H9 (cell line): Measurements from ENCODE around the gene HCN2. TPM values are rescaled to one million over a fixed set of nuclear protein-coding genes. Genes with fewer than 3 reads are reported as not detected.

ENCODE experiments used
- DNase-seq: peaks from one replicate; pipeline ENCODE4 v3.0.0-alpha.2; 2017
- H2AFZ ChIP-seq: one replicate; pipeline ENCODE4 v1.6.1; 2013; ENCODE audit warnings: mild to moderate bottlenecking, low read length, control low read depth, moderate library complexity
- H2AK5ac ChIP-seq: 2 replicates; pipeline ENCODE4 v1.6.1; 2013; ENCODE audit warnings: low read length, control low read depth, mixed read lengths; ENCODE audit not compliant: insufficient read length
- H2BK120ac ChIP-seq: one replicate; pipeline ENCODE4 v1.6.1; 2013; ENCODE audit warnings: low read depth, mild to moderate bottlenecking, low read length, control low read depth, inconsistent platforms; ENCODE audit not compliant: poor library complexity, severe bottlenecking
- H2BK12ac ChIP-seq: 2 replicates; pipeline ENCODE4 v1.6.1; 2013; ENCODE audit warnings: low read length, control low read depth, mixed read lengths, low read depth; ENCODE audit not compliant: insufficient read length
- H2BK15ac ChIP-seq: 2 replicates; pipeline ENCODE4 v1.6.1; 2013; ENCODE audit warnings: low read depth, low read length, control low read depth
- H2BK20ac ChIP-seq: one replicate; pipeline ENCODE4 v1.6.1; 2013; ENCODE audit warnings: low read depth, mild to moderate bottlenecking, low read length, control low read depth, inconsistent platforms; ENCODE audit not compliant: poor library complexity, severe bottlenecking
- H2BK5ac ChIP-seq: 2 replicates; pipeline ENCODE4 v1.6.1; 2013; ENCODE audit warnings: low read length, control low read depth, mixed read lengths; ENCODE audit not compliant: insufficient read length
- H3K14ac ChIP-seq: 2 replicates; pipeline ENCODE4 v1.6.1; 2013; ENCODE audit warnings: low read length, control low read depth; ENCODE audit not compliant: insufficient read depth
- H3K18ac ChIP-seq: 2 replicates; pipeline ENCODE4 v1.6.1; 2013; ENCODE audit warnings: low read depth, mild to moderate bottlenecking, mixed read lengths, low read length, control low read depth; ENCODE audit not compliant: insufficient read length
- H3K23ac ChIP-seq: 2 replicates; pipeline ENCODE4 v1.6.1; 2013; ENCODE audit warnings: low read length, control low read depth, mixed read lengths, low read depth; ENCODE audit not compliant: insufficient read length
- H3K23me2 ChIP-seq: 2 replicates; pipeline ENCODE4 v1.6.1; 2013; ENCODE audit warnings: low read depth, mild to moderate bottlenecking, mixed read lengths, low read length, control low read depth; ENCODE audit not compliant: insufficient read length, poor library complexity, severe bottlenecking
- H3K27ac ChIP-seq: 2 replicates; pipeline ENCODE4 v1.5.1; 2013; ENCODE audit warnings: low read length, control low read depth, mixed read lengths, low read depth; ENCODE audit not compliant: insufficient read length
- H3K27me3 ChIP-seq: 2 replicates; pipeline ENCODE4 v1.6.1; 2013; ENCODE audit warnings: low read length, control low read depth, inconsistent platforms; ENCODE audit not compliant: insufficient read depth
- H3K4ac ChIP-seq: 2 replicates; pipeline ENCODE4 v1.6.1; 2013; ENCODE audit warnings: low read depth, mild to moderate bottlenecking, control low read depth, inconsistent platforms, low read length, moderate library complexity
- H3K4me1 ChIP-seq: 2 replicates; pipeline ENCODE4 v1.6.1; 2013; ENCODE audit warnings: low read length, control low read depth, inconsistent platforms; ENCODE audit not compliant: insufficient read depth
- H3K4me2 ChIP-seq: 2 replicates; pipeline ENCODE4 v1.6.1; 2013; ENCODE audit warnings: low read length, control low read depth, mixed read lengths; ENCODE audit not compliant: insufficient read length, insufficient read depth
- H3K56ac ChIP-seq: 2 replicates; pipeline ENCODE4 v1.6.1; 2013; ENCODE audit warnings: low read depth, mild to moderate bottlenecking, mixed read lengths, low read length, control low read depth; ENCODE audit not compliant: insufficient read length
- H3K79me1 ChIP-seq: 2 replicates; pipeline ENCODE4 v1.6.1; 2013; ENCODE audit warnings: low read depth, mild to moderate bottlenecking, moderate library complexity, low read length, control low read depth, inconsistent platforms; ENCODE audit not compliant: insufficient read depth, poor library complexity, severe bottlenecking
- H3K79me2 ChIP-seq: 2 replicates; pipeline ENCODE4 v1.6.1; 2013; ENCODE audit warnings: low read length, control low read depth, inconsistent platforms; ENCODE audit not compliant: insufficient read depth
- H3K9ac ChIP-seq: 2 replicates; pipeline ENCODE4 v1.6.1; 2013; ENCODE audit warnings: low read length, control low read depth, mixed read lengths; ENCODE audit not compliant: insufficient read length; ENCODE audit errors: extremely low read depth
- H3K9me3 ChIP-seq: one replicate; pipeline ENCODE4 v1.6.1; 2013; ENCODE audit warnings: low read depth, low read length, inconsistent platforms; ENCODE audit not compliant: control insufficient read depth
- H3T11ph ChIP-seq: one replicate; pipeline ENCODE4 v1.6.1; 2013; ENCODE audit warnings: mild to moderate bottlenecking, low read length, control low read depth, inconsistent platforms
- H4K20me1 ChIP-seq: one replicate; pipeline ENCODE4 v1.6.1; 2013; ENCODE audit not compliant: control insufficient read depth, insufficient read length, insufficient read depth
- H4K5ac ChIP-seq: 2 replicates; pipeline ENCODE4 v1.6.1; 2013; ENCODE audit warnings: low read depth, mild to moderate bottlenecking, mixed read lengths, low read length, control low read depth; ENCODE audit not compliant: insufficient read length
- H4K8ac ChIP-seq: replicated peaks from 2 replicates; pipeline ENCODE4 v1.6.1; 2013; ENCODE audit warnings: low read length, control low read depth, mixed read lengths, low read depth; ENCODE audit not compliant: insufficient read length
- H4K91ac ChIP-seq: 2 replicates; pipeline ENCODE4 v1.6.1; 2013; ENCODE audit warnings: low read depth, mild to moderate bottlenecking, moderate library complexity, mixed read lengths, low read length, control low read depth; ENCODE audit not compliant: insufficient read length
- H3K27ac Mint-ChIP-seq, 3 experiments: 2 replicates in 2 of 3; 3 replicates in 1 of 3; pipeline ENCODE4 v1.8.0; 2020 to 2021; ENCODE audit warnings: mixed read lengths in 3 of 3, mild to moderate bottlenecking in 1 of 3, moderate library complexity in 1 of 3
- H3K27me3 Mint-ChIP-seq: 2 replicates; pipeline ENCODE4 v1.8.0; 2021; ENCODE audit warnings: low read depth, mild to moderate bottlenecking, moderate library complexity, mixed read lengths
- H3K36me3 Mint-ChIP-seq, 3 experiments: 2 replicates in 2 of 3; 3 replicates in 1 of 3; pipeline ENCODE4 v1.8.0; 2020 to 2021; ENCODE audit warnings: low read depth in 3 of 3, mixed read lengths in 3 of 3; ENCODE audit not compliant: insufficient read depth in 1 of 3
- H3K4me1 Mint-ChIP-seq, 2 experiments: 2 replicates each; pipeline ENCODE4 v1.8.0; 2020; ENCODE audit warnings: mixed read lengths in 2 of 2
- H3K4me3 Mint-ChIP-seq, 2 experiments: 2 replicates in 1 of 2; 3 replicates in 1 of 2; pipeline ENCODE4 v1.8.0; 2020 to 2021; ENCODE audit warnings: mild to moderate bottlenecking in 2 of 2, mixed read lengths in 2 of 2, moderate library complexity in 1 of 2
- H3K9me3 Mint-ChIP-seq, 2 experiments: 2 replicates in 1 of 2; 3 replicates in 1 of 2; pipeline ENCODE4 v1.8.0; 2020; ENCODE audit warnings: mild to moderate bottlenecking in 2 of 2, mixed read lengths in 2 of 2, moderate library complexity in 1 of 2
- WGBS: extraction: QIAGEN DNeasy Blood & Tissue Kit; methylation state at CpG from one replicate; pipeline ENCODE4 v1.1.7; 2013; ENCODE audit warnings: missing lambda C conversion rate, low lambda C conversion rate, mixed read lengths; ENCODE audit not compliant: insufficient read length; ENCODE audit errors: extremely low coverage; 5-methylcytosine and 5-hydroxymethylcytosine counted together
- total RNA-seq: library from RNA; stranded (reverse); gene quantifications from 2 replicates; pipeline ENCODE4 v1.2.1, GENCODE V29; 2021
- TF ChIP-seq, protein P1 (sequence below): fragments of 200-600 bp; sonication (generic); conservative IDR thresholded peaks from 3 replicates; pipeline ENCODE4 v1.8.0; 2021; ENCODE audit warnings: antibody characterized with exemption, mild to moderate bottlenecking

Gene HCN2
- total RNA-seq, 1 experiment from 2014 or later, result 3.7 TPM

DNA sequence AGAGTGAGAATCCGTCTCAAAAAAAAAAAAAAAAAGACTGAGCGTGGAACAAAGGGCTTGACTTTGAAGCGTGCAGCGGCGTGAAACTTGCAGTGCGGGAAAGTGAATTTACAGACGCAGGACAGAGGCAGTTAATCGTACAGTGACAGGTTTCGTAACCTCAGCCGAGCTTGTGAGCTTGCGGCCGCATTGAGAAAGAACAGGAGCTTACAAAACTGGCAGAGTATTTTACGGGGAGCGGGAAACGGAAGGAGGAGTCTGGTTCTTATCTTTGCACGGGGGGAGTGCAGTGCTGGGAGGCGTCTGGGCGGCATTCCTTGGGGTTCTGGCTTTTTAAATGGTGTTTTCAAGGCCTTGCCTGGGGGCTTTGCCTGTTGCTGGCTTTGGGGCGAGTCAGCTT, 23.3 kb upstream of the HCN2 start:
- H3K27me3 ChIP-seq, result no peaks in the 10 kb centered on the region
- H2BK12ac ChIP-seq, result no peak overlapping the region
- no peak overlapping the region for H4K5ac ChIP-seq
- no peak overlapping the region for H2AK5ac ChIP-seq
- no peak overlapping the region for H2BK20ac ChIP-seq
- no peak overlapping the region for H4K8ac ChIP-seq
- H3K4me2 ChIP-seq, result no peak overlapping the region
- no peak overlapping the region for H4K91ac ChIP-seq
- no peak overlapping the region for H2BK5ac ChIP-seq
- no peaks in the 10 kb centered on the region for H3K9me3 ChIP-seq
- H2BK15ac ChIP-seq, result no peak overlapping the region
- no peak overlapping the region for H3K14ac ChIP-seq
- no peak overlapping the region for H3K4ac ChIP-seq
- no peaks in the 10 kb centered on the region for H4K20me1 ChIP-seq
- no peak overlapping the region for H3K23ac ChIP-seq
- H3K4me1 Mint-ChIP-seq, result peaks cover 13 to 16% of the 10 kb centered on the region in 2 experiments
- no peak overlapping the region for H3K4me3 Mint-ChIP-seq
- no peak overlapping the region for H3K27ac ChIP-seq
- H3K9ac ChIP-seq, result no peak overlapping the region
- H3K36me3 Mint-ChIP-seq, result peaks cover 12 to 21% (median 15%) of the 10 kb centered on the region in 3 experiments
- H3K27ac Mint-ChIP-seq, result no peak overlapping the region
- no peaks in the 10 kb centered on the region for H3K79me1 ChIP-seq
- no peak overlapping the region for H3K18ac ChIP-seq
- H2AFZ ChIP-seq, result no peak overlapping the region
- TF ChIP-seq, protein P1, sequence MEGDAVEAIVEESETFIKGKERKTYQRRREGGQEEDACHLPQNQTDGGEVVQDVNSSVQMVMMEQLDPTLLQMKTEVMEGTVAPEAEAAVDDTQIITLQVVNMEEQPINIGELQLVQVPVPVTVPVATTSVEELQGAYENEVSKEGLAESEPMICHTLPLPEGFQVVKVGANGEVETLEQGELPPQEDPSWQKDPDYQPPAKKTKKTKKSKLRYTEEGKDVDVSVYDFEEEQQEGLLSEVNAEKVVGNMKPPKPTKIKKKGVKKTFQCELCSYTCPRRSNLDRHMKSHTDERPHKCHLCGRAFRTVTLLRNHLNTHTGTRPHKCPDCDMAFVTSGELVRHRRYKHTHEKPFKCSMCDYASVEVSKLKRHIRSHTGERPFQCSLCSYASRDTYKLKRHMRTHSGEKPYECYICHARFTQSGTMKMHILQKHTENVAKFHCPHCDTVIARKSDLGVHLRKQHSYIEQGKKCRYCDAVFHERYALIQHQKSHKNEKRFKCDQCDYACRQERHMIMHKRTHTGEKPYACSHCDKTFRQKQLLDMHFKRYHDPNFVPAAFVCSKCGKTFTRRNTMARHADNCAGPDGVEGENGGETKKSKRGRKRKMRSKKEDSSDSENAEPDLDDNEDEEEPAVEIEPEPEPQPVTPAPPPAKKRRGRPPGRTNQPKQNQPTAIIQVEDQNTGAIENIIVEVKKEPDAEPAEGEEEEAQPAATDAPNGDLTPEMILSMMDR, result no peak
- no CpG with 5 or more reads among the region's 19 CpGs for WGBS
- H3K23me2 ChIP-seq, result peaks cover 4% of the 10 kb centered on the region
- DNase-seq, result no peak
- no peak overlapping the region for H2BK120ac ChIP-seq
- H3K4me1 ChIP-seq, result no peaks in the 10 kb centered on the region; the same call in 1 of the 2 replicates
- H3K9me3 Mint-ChIP-seq, result peaks cover 26 to 28% of the 10 kb centered on the region in 2 experiments
- no peak overlapping the region for H3K56ac ChIP-seq
- no peak overlapping the region for H3T11ph ChIP-seq
- peaks cover 32% of the 10 kb centered on the region for H3K27me3 Mint-ChIP-seq
- H3K79me2 ChIP-seq, result no peaks in the 10 kb centered on the region
